HG03457 (cell line): ENCODE data around the gene AKT3.
"Not testable (repeated sequence)": the region's sequence is repeated elsewhere in the genome, so short reads cannot be mapped to it uniquely, and the experiment has no call there.

Source experiments
- ATAC-seq: cut with Tn5 transposase; IDR thresholded peaks from one replicate; pipeline ENCODE4 v1.9.1; 2021; ENCODE audit warnings: moderate number of reproducible peaks; ENCODE audit not compliant: unreplicated experiment

Gene AKT3

GRCh38 chr1:243842161-243842560 lies 7.9 kb downstream of the AKT3 start:
- ATAC-seq = no peak

GRCh38 chr1:243841507-243841906 lies 8.5 kb downstream of the AKT3 start:
- ATAC-seq = no peak

GRCh38 chr1:243837907-243838535 lies 12.0 kb downstream of the AKT3 start:
- ATAC-seq = no peak

DNA sequence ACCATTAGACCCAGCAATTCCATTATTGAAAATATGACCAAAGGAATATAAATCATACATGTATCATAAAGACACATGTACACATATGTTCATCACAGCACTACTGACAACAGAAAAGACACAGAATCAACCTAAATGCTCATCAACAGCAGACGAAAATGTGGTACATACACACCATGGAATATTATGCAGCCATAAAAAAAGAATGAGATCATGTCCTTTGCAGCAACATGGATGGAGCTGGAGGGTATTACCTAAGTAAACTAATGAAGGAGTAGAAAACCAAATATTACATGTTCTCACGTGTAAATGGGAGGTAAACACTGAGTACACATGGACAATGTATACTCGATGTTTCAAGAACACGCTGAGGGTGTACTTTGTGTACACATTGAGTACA lies 15.9 kb downstream of the AKT3 start:
- ATAC-seq = no peak

DNA sequence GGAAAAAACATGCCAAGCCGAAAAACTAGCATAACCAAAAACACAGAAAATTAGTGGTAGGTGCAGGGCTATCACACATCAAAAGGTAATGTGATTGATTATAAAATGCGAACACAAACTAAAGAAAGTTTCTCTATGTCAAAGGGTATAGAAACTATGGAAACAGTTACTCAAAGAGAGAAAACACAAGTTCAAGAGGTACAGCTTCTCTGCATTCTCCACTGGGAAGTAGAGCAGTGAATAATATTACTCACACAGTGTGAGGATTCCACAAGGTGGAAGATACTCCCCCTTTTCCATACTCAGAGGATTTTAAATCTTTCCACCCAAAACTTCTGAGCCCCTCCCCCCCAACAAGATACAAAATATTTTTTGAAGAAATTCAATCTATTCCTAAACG lies 18.6 kb downstream of the AKT3 start:
- no peak for ATAC-seq

- ATAC-seq = no peak
Observed at GRCh38 chr1:243827206-243827605, 22.8 kb downstream of the AKT3 start.

GRCh38 chr1:243824907-243825306 lies 25.1 kb downstream of the AKT3 start:
- ATAC-seq = not testable (repeated sequence)

GRCh38 chr1:243821177-243821680 lies 28.8 kb downstream of the AKT3 start:
- no peak for ATAC-seq

- no peak for ATAC-seq
Observed at GRCh38 chr1:243819438-243819839, 30.6 kb downstream of the AKT3 start.

DNA sequence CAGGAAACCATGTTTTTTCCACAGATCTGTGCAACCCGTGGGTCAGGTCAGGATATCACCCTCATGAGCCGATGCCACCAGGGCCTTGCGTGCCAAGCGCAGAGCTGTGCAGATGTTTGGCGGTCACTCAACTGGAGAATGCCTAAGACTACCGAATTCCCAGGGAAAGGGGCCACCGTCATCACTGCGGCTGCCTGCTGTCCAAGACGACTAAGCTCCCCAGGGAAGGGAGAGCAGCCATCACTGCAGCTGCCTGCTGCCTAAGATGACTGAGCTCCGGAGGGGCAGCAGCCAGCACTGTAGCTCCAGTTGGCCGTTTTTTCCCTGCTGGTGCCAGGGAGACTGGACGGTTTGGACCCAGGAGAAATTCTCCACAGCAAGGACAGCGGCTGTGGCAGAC lies 31.1 kb downstream of the AKT3 start:
- no peak for ATAC-seq

DNA sequence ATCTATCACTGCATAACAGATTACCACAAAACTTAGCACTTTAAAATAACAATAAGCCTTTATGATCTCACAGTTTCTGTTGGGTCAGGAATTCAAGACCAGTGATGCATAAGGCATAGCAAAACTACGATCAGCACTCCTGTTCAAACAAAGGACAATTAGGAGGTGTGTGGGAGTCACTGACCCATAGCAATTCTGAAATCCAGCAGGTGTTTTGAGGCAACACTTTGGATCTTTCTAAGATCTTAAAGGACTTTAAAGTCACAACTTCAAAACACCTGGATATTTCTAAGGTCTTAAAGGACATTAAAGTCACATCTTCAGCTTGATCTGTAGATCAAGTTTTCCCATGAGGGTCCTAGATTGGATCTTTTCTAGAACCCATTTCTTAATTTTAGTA lies 35.3 kb downstream of the AKT3 start:
- no peak for ATAC-seq

GRCh38 chr1:243807346-243807745 lies 42.7 kb downstream of the AKT3 start:
- not testable (repeated sequence) for ATAC-seq

DNA sequence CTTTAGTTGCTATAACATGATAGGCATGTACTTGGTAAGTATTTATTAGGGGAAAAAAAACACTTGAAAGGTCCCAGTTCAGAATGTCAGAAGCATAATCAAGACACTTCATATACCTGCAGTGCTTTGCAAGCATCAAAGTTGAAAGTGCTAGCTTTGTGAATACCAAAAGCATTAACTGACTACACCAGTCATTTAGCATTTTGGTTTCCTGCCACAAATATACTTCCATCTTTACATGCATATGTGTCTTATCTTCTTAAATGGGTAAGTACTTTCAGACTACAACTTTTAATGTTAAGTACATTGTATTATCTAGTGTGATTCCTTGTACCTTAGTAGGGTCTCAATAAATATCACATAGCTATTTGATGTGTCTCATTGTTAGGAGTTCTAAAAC lies 43.7 kb downstream of the AKT3 start:
- ATAC-seq = no peak

- no peak for ATAC-seq
Observed at GRCh38 chr1:243802736-243803135, 47.3 kb downstream of the AKT3 start.

DNA sequence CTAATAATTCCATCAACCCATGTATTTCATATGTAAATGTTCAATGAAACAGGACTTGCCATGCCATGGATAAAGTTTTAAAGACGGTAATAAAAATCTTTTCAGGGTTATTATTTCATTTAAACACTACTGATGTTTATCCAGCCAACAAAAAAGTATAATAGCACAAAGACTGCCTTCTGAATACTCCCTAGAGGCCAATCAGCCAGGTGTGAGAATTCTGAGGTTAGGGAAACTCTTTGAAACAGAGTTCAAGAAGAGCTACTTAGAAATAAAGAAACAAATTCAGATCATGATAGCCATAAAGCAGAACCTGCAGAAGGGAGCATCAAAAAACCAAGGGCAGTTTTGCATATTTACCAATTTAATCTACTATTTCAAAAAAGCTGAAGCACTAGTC lies 48.7 kb downstream of the AKT3 start:
- no peak for ATAC-seq

- ATAC-seq = no peak
Observed at GRCh38 chr1:243799908-243800307, 50.1 kb downstream of the AKT3 start.

DNA sequence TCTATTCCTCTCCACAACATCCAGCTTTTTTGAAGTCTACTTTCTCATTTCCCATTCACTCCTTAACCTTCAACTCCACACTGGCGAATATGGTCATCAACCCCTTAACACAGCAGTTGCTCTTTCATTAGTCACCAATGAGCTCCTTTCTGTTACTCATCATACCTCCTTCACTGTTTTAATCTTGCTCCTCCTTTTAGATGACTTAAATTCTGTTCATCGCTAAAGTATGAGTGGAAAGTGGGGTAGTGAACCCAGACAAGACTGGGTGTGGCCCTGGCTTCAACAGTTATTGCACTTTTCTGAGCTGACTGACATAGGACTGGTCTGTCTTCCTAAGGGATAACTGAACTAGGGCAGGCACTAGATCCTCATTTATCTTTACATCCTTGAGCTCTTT lies 51.3 kb downstream of the AKT3 start:
- ATAC-seq = no peak

- no peak for ATAC-seq
Observed at GRCh38 chr1:243796016-243796415, 54.0 kb downstream of the AKT3 start.

DNA sequence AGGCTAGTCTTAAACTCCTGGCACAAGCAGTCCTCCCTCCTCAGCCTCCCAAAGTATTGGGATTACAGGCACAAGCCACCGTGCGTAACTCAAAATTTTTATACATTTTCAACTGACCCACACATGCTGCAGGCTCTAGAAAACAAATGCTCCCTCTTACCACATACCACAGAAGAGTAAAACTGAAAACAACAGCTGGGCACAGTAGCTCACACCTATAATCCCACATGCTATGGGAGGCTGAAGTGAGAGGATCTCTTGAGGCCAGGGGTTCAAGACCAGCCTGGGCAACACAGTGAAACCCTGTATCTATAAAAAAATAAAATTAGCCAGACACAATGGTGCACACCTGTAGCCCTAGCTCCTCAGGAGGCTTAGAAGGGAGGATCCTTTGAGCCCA lies 56.7 kb downstream of the AKT3 start:
- ATAC-seq = no peak

GRCh38 chr1:243792891-243793290 lies 57.2 kb downstream of the AKT3 start:
- no peak for ATAC-seq

DNA sequence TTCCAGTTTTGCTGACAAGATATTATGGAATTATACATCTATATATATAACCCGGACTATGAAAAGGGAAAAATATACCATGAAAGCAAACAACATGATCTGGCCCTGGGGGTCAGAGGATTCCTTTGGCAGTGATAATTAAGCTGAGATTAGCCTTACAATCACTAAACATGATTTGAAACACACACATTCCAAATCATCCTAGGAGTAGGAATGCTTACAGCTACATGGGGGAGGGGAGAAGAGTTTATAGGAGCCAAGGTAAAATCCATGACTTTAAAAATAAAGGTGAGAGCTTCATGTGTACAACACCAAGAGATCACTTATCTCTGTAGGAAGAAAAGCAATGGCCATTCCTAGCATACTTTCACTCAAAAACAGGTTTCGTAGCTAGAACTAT lies 57.6 kb downstream of the AKT3 start:
- no peak for ATAC-seq

DNA sequence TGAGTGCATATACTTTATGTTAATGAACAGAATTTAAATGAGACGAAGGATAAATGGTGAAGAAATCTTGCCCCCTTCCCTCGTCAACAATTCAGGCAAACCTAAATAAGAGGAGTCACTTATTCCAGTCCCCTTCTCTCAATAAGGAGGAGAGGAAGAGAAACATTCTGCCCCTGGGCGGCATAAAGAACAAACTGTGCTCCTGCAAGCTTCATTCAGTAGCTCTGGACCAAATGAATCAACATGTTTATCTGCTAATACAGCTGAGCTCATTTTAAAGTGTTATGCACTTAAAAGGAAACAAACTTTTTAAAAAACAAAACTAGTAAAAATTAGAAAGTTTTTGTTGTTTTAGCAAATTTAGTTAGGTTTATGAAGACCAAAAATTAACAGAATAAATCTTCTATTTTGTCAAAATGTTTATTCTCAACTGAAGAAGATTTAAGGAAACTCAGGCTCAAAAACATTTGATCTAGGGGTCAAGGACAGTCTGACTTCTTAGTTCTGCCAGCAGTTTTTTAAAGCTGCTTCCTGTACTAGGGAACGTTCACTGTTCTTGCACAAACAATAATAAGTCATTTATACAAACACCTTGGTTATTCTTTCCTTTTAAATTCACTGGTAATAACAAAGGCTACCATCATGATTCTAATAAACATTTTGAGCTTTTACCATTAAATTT lies 58.3 kb downstream of the AKT3 start:
- ATAC-seq = no peak

GRCh38 chr1:243790404-243790803 lies 59.6 kb downstream of the AKT3 start:
- ATAC-seq = no peak
